ENCODE data around the gene KCTD15.

- no peak for TF ChIP-seq CTCF (IDR thresholded peaks at IDR 0.05)
- no peak for TF ChIP-seq POLR2AphosphoS5 (IDR thresholded peaks at IDR 0.05)
- TF ChIP-seq POLR2A (IDR thresholded peaks at IDR 0.05; ENCODE audit: low read depth) = no peak
Observed at GRCh38 chr19:33775731-33776487, 20.8 kb upstream of the KCTD15 start.

Data from esophagus muscularis mucosa (tissue), 3 donors.